ENCODE data around the gene CPE.

Gene CPE

DNA sequence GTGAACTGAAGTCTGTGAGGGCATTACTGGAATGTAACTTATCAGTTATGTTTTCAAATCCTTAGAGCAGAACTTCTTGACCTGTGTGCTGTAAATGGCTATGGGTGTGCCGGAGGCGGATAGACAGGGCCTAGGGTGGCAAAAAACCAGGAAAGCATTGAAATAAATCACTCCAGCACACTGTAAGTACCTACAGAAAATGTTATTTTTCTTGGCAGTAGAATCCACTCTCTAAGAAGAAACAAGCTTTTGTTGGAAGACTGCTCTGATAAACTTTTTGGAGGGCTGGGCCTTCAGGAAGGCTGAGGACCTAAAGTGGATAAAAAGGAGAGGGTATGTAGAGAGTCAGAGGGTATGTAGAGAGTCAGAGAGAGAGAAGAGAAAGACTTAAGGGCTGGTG, 14.9 kb downstream of the CPE start:
- no peak for TF ChIP-seq JUND (IDR thresholded peaks at IDR 0.05; ENCODE audit: low read depth)
- no peak for DNase-seq (ENCODE audit: low read depth in 1 of 2, low spot score in 1 of 2)
- in situ Hi-C loops (cut with HindIII; ENCODE audit: low pct_unique_long_range_greater_than_20kb, low sequenced_read_pairs): no loop called here

DNA sequence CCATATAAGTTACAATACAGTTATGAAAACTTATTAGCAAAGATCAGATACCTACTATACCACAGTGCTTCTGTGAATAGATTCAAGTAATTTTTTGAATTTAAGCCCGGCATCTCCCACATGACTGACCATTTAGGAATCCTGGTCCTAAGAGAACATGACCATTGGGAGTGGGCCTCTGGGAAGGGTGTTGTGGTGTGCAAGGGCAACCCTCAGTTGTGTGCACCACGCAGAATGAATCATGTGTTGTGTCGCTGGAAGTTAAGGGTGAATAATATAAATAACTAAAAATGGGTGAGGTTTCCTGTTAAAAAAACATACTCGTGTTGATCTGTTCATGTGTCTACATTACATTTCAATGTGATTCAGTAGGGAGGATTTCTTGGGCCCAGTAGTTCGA, 15.5 kb downstream of the CPE start:
- no peak for TF ChIP-seq JUND (IDR thresholded peaks at IDR 0.05; ENCODE audit: low read depth)
- in situ Hi-C loops (cut with HindIII; ENCODE audit: low pct_unique_long_range_greater_than_20kb, low sequenced_read_pairs): no loop called here
- no peak for DNase-seq (ENCODE audit: low read depth in 1 of 2, low spot score in 1 of 2)

DNA sequence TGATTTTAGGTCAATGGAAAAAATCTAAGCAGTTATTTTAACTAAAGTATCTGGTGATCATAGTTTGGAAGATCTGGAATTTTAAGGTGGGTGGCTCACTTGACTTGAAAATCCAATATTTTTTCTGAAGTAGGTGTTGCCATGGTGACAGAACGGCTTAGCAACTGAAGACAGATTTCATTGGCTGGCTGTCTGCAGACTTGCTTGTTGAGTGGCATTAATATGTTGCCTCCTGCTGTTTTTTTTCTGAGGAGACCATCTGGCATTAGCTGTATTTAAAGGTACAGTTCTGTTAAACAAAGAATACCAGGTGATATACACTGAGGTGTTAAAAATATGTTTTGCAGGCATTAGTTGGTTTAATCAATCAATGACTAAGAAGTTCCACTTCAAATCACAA, 19.8 kb downstream of the CPE start:
- in situ Hi-C loops (cut with HindIII; ENCODE audit: low pct_unique_long_range_greater_than_20kb, low sequenced_read_pairs): no loop called here
- no peak for TF ChIP-seq JUND (IDR thresholded peaks at IDR 0.05; ENCODE audit: low read depth)
- peak in 1 of 2 experiments; percentile 31 for DNase-seq (ENCODE audit: low read depth in 1 of 2, low spot score in 1 of 2)

DNA sequence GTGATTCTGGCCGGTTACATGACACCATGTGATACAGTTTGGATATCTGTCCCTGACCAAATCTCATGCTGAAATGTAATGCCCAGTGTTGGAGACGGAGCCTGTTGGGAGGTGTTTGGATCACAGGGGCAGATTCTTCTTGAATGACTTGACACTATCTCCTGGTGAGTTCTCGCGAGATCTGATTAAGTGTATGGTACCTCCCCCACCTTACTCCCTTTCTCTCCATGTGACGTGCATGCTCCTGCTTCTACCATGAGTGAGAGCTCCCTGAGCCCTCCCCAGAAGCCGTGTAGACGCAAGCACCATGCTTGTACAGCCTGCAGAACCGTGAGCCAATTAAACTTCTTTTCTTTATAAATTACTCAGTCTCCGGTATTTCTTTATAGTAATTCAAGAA, 23.6 kb downstream of the CPE start:
- no peak for DNase-seq (ENCODE audit: low read depth in 1 of 2, low spot score in 1 of 2)
- no peak for TF ChIP-seq JUND (IDR thresholded peaks at IDR 0.05; ENCODE audit: low read depth)
- in situ Hi-C loops (cut with HindIII; ENCODE audit: low pct_unique_long_range_greater_than_20kb, low sequenced_read_pairs): no loop called here

DNA sequence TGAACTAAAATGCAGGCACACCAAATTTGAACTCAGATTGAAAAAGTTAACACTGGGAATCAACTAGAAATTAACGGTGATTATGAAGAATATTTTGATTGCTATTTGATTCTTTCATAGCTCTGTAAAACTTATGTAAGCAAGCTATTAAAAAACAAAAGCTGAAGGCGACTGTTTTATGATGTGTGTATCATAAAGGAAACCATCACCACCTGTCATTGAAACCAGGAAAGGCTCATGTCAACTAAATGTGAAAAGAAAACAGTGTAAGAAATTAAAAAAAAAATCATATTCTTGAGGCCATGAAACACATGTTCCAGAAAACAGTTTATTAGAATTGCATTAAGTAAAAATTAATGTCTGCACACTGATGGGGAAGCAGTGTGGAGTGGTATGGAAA, 24.2 kb downstream of the CPE start:
- DNase-seq (ENCODE audit: low read depth in 1 of 2, low spot score in 1 of 2): no peak
- in situ Hi-C loops (cut with HindIII; ENCODE audit: low pct_unique_long_range_greater_than_20kb, low sequenced_read_pairs): no loop called here
- TF ChIP-seq JUND (IDR thresholded peaks at IDR 0.05; ENCODE audit: low read depth): no peak

DNA sequence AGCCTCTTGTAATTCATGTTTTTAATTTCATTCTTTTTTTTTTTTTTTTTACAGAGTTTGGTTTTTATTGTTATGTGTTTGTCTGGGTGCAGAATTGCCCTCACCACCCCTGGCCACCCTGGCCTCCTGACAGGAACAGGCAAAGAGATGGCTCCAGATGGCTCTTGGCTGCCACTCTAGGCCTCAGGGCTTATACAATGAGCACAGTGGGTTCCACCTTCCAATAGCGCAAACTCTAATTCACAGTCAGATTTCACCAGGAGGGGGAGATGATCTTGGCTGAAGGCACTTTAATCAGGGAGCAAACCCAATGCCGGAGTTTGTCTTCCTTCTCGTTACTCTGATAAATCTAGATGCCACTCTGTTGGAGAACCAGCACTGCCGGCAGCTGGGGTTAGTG, 24.8 kb downstream of the CPE start:
- TF ChIP-seq JUND (IDR thresholded peaks at IDR 0.05; ENCODE audit: low read depth): no peak
- in situ Hi-C loops (cut with HindIII; ENCODE audit: low pct_unique_long_range_greater_than_20kb, low sequenced_read_pairs): no loop called here
- DNase-seq (ENCODE audit: low read depth in 1 of 2, low spot score in 1 of 2): no peak

DNA sequence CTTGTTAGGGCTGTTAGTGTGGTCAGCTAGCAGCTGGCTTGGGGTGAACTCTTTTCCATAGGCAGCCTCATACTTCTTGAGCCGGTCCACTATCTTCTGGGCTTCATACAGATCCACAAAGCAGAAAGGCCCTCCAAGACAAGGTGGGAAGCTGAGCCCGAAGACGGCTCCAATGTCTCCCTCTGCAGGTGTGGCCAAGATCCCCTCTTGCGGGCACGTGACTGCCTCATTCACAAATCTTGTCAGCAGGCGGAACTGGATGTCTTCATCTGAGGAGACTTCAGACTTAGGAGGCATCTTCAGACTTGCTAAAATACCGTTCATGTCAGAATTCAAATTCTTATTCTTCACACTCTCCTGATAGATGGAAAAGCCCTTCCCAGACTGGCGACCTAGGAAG, 25.3 kb downstream of the CPE start:
- in situ Hi-C loops (cut with HindIII; ENCODE audit: low pct_unique_long_range_greater_than_20kb, low sequenced_read_pairs): no loop called here
- DNase-seq (ENCODE audit: low read depth in 1 of 2, low spot score in 1 of 2): no peak
- TF ChIP-seq JUND (IDR thresholded peaks at IDR 0.05; ENCODE audit: low read depth): no peak

DNA sequence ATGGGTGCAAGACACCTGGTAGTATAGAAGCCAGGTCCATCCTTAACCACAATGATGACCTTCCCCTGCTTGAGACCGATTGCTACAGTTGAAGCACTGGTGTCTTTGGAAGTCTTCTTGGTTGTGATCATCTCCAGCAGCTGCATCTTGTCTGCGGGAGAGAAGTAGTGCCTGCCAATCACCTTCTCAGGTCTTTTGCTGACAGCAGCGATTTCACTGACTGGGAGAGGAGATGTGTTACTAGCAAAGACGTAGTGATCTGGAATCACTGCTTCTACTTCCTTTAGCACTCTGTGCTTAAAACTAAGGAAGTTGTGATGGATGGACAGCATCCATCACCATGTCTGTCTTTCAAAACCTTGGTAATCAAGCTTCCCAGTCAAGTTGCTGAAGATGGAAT, 25.9 kb downstream of the CPE start:
- in situ Hi-C loops (cut with HindIII; ENCODE audit: low pct_unique_long_range_greater_than_20kb, low sequenced_read_pairs): no loop called here
- no peak for DNase-seq (ENCODE audit: low read depth in 1 of 2, low spot score in 1 of 2)
- no peak for TF ChIP-seq JUND (IDR thresholded peaks at IDR 0.05; ENCODE audit: low read depth)

DNA sequence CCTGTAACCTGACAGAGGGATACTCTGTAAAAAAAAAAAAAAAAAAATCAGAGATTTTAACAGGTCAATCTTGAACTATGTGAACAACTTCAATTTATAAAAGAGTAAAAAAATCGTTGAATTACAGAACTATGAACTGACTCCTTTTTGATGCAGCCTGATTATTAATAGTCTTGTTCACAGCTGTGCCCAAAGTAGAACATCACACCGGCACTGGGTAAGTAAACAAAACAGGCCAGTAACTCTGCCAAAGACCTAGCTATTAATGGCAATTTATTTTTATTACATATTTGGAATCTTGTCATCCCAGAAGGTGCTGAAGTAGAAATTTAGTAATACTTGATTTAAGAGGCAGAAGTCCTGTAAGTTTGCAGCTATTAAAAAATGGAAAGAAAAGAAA, 31.4 kb downstream of the CPE start:
- DNase-seq (ENCODE audit: low read depth in 1 of 2, low spot score in 1 of 2): no peak
- in situ Hi-C loops (cut with HindIII; ENCODE audit: low pct_unique_long_range_greater_than_20kb, low sequenced_read_pairs): no loop called here
- no peak for TF ChIP-seq JUND (IDR thresholded peaks at IDR 0.05; ENCODE audit: low read depth)

DNA sequence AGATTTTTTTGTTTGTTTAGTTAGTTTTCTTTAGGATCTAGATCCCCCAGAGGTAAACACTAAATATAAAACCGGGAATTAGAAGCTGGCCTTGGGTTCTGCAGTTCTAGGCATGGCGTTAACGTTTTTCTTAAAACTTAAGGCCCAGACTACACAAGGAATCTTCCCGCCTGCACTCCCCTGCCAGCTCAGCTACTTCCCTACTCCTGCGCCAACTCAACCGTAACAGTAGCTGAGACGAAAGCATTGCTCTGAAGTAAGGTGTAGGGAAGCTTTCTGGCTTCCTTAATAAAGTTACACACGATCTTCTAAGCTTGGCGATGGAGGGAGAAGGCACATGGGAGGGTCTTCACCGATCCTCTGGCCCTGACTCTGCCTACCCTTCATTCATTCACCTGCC, 37.1 kb downstream of the CPE start:
- in situ Hi-C loops (cut with HindIII; ENCODE audit: low pct_unique_long_range_greater_than_20kb, low sequenced_read_pairs): no loop called here

DNA sequence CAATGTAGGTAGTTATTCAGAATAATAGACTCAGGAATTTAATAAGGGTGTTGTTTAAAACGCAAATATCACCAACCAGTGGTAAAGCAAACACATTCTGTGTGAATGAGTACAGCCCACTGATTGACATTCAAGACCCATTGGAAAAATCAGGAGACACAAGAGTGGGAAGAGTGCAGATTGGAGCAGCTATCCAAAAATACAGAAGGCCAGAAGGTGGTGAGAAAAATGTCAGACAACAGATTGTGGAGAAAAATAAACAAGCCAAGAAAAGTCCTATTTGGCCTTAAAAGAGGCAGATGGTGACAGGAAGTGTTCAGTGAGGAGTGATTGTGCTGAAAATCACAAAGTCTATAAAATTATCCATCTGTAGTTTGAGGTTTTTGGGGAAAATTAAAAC, 39.3 kb downstream of the CPE start:
- no peak for TF ChIP-seq JUND (IDR thresholded peaks at IDR 0.05; ENCODE audit: low read depth)
- DNase-seq (ENCODE audit: low read depth in 1 of 2, low spot score in 1 of 2): no peak
- in situ Hi-C loops (cut with HindIII; ENCODE audit: low pct_unique_long_range_greater_than_20kb, low sequenced_read_pairs): no loop called here

More for the DNA sequence above, 37.1 kb downstream of the CPE start:
- TF ChIP-seq JUND (IDR thresholded peaks at IDR 0.05; ENCODE audit: low read depth): no peak
- DNase-seq (ENCODE audit: low read depth in 1 of 2, low spot score in 1 of 2): no peak

DNA sequence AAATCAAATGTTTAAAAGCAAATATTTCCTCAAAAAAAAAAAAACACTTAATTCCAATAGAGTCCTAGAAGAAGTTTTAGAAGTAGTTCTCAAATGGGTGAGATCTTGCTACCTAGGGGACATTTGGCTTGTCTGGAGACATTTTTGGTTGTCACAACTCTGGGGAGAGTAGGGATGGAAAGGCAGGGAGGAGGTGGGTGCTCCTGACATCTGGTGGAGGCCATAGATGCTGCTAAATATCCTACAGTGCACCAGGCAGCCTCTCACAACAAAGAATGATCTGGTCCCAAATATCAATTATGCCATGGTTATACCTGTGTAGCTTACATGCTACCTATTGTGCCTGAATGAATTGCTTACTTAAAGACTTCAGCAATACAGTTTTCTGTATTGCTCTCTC, 46.8 kb downstream of the CPE start:
- TF ChIP-seq JUND (IDR thresholded peaks at IDR 0.05; ENCODE audit: low read depth): no peak
- in situ Hi-C loops (cut with HindIII; ENCODE audit: low pct_unique_long_range_greater_than_20kb, low sequenced_read_pairs): no loop called here
- DNase-seq (ENCODE audit: low read depth in 1 of 2, low spot score in 1 of 2): no peak

DNA sequence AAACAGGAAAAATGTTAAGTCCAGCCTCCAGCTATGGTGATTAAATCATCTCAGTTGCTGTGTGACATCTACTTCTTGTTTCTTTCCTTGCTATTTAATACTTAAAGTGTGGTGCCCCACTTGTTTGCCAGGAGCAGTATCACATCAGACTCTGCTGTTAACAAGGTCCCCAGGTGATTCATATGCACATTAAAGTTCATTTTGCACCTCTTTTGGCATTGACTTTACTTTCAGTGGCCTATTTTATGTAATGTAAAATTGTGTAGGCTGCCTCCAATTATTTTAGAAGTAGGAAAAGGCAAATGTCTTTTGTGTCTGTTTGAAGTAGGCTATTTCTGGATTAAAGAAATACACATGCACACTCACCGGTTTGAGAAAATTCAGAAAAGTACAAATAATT, 47.5 kb downstream of the CPE start:
- TF ChIP-seq JUND (IDR thresholded peaks at IDR 0.05; ENCODE audit: low read depth): no peak
- in situ Hi-C loops (cut with HindIII; ENCODE audit: low pct_unique_long_range_greater_than_20kb, low sequenced_read_pairs): no loop called here
- DNase-seq (ENCODE audit: low read depth in 1 of 2, low spot score in 1 of 2): no peak

DNA sequence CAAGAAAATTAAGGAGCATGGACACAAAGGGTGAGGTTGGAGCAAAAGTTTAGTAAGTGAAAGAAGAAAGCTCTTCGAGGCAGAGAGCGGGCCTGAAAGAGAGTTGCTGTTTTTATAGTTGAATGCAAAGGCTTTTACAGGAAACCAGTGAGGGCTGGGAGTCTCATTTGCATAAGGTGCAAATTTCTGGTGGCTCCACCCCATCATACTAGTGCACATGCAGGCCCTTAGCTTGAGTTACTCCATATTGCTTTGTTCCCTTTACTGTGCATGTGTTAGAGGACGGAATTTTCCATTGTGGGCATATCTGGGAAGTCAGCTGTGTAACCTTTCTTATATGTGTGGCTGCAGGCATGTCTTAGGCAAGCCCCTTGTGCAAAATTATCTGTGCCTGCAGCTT, 48.0 kb downstream of the CPE start:
- no peak for DNase-seq (ENCODE audit: low read depth in 1 of 2, low spot score in 1 of 2)
- TF ChIP-seq JUND (IDR thresholded peaks at IDR 0.05; ENCODE audit: low read depth): no peak
- in situ Hi-C loops (cut with HindIII; ENCODE audit: low pct_unique_long_range_greater_than_20kb, low sequenced_read_pairs): no loop called here

DNA sequence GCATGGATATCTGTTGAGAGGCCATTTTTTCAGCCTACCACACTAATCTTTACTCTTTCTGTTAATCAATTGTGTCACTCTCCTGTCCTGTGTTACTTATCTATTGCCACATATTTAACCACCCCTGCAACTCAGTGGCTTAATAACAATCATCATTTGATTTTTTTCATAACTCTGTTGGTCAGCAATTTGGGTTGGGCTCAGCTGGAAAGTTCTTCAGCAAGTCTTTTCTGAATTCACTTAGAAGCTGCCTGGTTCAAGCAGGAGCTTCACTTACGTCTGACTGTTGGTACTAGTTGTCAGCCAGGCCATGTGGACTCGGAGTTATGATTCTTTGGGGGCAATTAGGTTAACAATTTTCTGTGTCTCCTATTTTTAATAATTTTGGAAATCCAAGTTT, 50.1 kb downstream of the CPE start:
- no peak for TF ChIP-seq JUND (IDR thresholded peaks at IDR 0.05; ENCODE audit: low read depth)
- in situ Hi-C loops (cut with HindIII; ENCODE audit: low pct_unique_long_range_greater_than_20kb, low sequenced_read_pairs): no loop called here
- DNase-seq (ENCODE audit: low read depth in 1 of 2, low spot score in 1 of 2): no peak
